ENCODE data around the gene YDJC.
"Not testable (repeated sequence)": the region's sequence is repeated elsewhere in the genome, so short reads cannot be mapped to it uniquely, and the experiment has no call there.

The YDJC gene

DNA sequence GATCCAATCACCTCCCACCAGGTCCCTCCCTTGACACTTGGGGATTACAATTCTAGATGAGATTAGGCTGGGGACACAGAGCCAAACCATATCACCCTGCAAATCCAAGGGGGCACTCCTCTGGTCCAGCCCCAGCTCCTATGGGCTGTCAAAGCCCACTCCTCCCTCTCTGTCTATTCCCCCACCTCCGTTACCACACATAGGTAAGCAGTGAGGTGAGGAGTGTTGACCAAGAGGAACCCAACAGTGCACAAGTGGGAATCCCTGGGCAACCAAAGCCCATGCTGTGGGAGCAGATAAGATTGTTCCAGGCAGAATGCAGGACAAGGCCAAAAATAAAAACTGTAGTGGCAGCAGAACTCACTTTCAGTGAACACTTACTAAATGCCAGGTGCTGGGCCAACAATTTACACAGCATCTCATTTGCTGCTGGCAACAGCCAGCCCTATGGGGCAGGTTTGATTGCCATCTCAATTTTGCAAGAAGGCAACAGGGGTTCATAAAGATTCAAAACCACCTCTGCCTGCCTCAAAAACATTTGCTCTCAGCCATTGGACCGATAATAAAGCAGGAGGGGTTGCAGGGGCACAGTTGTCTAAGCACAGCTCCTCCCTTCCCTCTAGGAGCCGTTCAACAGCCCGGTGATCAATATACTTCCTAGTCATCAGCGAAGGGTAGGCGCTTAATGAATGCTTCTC lies 21.1 kb upstream of the YDJC start:
- DNase-seq = peak in 1 of 2 experiments; percentile 18

DNA sequence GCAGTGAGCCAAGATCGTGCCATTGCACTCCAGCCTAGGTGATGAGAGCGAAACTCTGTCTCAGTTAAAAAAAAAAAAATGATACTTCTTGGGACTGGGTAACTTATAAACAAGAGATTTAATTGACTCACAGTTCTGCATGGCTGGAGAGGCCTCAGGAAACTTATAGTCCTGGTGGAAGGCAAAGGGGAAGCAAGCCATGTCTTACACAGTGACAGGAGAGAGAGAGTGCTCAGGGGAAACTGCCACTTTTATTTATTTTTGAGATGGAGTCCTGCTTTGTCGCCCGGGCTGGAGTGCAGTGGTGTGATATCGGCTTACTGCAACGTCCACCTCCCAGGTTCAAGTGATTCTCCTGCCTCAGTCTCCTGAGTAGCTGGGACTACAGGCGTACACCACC lies 20.5 kb upstream of the YDJC start:
- no peak for DNase-seq

DNA sequence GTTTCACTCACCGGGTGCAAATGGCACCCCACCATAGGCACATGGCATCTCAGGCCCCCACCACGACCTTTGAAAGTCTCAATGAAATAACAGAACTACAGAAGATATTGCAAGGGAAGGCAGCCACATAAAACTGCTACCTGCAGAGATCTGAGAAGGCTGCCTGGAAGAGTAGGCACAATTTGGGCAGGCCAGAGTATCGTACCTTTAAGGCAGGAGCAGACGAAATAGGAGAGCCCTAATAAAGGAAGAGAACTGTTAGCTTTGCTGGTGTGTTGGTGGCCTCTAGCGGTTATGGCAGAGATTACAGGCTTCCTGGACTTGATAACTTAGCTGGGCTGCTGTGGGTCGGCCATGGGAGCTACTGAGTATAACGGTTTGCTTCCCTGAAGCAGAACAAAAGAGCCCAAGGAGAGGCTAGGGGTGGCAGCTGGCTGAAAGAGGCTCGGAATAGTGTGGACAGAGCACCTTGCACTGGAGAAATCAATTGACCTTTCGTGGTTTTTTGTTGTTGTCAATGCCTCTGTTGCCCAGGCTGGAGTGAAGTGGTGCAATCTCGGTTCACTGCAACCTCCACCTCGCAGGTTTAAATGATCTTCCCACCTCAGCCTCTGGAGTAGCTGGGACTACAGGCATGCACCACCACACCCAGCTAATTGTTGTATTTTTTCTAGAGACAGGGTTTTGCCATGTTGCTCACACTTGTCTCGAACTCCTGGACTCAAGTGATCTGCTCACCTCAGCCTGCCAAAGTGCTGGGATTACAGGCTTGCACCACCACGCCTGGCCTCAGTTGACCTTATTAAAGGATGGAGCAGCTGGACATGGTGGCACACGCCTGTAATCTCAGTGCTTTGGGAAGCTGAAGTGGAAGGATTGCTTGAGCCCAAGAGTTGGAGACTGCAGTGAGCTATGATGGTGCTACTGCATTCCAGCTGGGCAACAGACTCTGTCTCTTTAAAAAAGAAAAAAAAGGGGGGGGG lies 17.1 kb upstream of the YDJC start:
- peak; percentile 84 to 87 for DNase-seq

DNA sequence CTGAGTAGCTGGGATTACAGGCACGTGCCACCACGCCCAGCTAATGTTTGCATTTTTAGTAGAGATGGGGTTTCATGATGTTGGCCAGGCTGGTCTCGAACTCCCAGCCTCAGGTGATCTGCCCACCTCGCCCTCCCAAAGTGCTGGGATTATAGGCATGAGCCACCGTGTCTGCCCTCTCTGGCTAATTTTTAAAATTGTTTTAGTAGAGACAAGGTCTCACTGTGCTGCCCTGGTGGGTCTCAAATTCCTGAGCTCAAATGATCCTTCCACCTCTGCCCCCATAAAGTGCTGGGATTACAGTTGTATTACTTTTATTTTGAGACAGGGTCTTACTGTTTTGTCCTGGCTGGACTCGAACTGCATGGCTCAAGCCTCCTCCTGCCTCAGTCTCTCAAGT lies 15.7 kb upstream of the YDJC start:
- not testable (repeated sequence) for DNase-seq

DNA sequence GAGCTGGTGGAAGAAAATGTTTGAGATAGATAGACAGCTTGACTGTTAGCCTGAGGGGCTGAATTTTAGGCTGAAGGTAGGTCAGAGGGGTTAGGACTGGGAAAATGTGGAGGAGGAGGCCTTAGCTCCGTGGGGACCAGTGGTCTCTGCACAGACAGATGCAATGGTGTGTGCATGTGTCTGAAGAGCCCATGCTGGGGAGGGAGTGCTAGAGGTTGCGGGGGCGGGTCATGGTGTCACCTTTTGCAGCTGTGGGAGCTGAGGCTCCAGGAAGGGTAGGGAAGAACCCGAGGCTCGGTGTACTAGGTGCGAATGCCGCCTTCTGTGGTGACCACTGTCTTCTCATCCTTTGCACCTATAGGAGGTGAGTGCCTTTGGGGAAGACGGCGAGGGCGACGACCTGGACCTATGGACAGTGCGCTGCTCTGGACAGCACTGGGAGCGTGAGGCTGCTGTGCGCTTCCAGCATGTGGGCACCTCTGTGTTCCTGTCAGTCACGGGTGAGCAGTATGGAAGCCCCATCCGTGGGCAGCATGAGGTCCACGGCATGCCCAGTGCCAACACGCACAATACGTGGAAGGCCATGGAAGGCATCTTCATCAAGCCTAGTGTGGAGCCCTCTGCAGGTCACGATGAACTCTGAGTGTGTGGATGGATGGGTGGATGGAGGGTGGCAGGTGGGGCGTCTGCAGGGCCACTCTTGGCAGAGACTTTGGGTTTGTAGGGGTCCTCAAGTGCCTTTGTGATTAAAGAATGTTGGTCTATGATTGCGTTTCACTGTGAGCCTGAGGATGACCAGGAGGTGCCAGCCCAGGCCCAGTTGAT lies 13.9 kb upstream of the YDJC start:
- no peak for DNase-seq

DNA sequence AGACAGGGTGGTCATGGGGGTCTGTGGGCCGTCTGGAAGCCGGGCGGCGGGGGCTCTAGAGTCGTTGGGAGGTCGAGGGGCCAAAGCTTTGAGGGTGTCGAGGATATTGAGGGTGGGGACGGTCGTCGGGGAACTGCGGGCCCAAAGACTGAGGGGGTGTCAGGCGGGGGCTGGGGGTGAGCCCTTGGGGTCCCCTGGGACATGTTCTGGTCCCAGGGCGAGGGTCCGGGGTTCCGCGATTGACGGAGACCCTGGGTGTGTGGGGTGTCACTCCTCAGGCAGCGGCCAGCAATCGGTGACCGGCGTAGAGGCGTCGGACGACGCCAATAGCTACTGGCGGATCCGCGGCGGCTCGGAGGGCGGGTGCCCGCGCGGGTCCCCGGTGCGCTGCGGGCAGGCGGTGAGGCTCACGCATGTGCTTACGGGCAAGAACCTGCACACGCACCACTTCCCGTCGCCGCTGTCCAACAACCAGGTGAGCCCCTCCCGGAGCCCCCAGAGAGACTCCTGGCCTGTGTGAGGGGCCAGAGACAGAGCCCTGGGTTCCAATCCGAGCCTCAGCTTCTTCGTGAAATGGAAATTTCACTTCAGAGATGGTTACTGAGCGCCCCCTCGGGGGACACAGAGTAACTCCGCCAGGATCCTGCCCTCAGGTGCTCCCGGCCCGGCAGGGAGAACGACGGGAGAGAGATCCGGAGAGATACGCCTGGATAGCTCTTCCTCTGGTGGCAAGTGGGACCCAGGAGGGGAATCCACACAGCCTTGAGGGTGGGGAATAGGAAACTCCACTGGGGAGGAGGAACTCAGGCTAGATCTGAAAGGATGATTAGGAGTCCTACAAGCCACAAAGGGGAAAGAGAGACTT lies 13.0 kb upstream of the YDJC start:
- peak; percentile 61 to 78 for DNase-seq

DNA sequence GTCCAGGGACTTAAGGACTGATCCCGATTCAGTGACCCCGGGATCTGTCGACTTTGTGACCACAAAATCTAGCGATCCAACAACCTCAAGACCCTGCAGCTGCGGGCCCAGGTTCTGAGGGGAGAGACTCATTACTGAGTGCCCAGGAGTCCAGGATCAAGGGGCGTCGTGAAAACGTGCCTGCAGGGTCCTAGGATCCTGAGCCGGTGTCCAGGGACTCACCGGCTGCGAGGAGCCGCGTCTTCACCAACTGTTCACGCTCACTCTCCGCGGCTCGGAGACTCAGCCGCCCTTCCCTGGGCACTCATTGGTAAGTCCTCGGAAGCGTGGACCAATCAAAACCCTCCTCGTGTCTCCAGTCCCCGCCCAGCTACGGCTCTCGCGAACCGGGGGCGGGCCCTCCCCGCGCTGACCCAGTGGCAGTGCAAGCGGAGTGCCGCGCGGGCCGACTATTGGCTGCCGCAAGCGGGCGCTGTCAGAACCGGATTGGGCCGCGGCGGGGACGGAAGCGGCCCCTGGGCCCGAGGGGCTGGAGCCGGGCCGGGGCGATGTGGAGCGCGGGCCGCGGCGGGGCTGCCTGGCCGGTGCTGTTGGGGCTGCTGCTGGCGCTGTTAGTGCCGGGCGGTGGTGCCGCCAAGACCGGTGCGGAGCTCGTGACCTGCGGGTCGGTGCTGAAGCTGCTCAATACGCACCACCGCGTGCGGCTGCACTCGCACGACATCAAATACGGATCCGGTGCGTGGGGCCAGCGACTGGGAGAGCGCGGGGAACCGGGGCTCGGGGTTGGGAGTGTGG lies 12.2 kb upstream of the YDJC start, which contains the start of gene SDF2L1:
SDF2L1 (plus strand) TSS at position 514 of the 795 bp plus-strand sequence; CDS start at position 549, 35 bp downstream.
- peak; percentile 96 to 100 for DNase-seq

DNA sequence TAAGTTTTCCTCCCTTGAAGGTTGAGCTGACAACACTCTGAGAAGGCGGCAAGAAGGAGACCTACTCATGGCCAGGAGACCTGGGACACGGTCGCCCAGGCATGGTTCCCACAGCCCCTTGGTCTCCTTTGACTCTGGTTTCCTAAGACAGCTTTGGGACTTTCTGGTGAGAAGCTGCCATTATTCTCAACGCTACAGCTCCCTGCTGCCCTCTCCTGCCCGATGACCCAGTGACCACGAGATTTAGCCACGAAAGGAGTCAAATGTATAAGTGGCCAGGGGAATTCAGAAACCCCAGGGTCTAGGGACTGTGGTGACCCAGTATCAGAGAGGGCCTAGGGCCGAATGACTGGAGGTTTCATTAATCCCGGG lies 11.6 kb upstream of the YDJC start:
- DNase-seq = no peak

DNA sequence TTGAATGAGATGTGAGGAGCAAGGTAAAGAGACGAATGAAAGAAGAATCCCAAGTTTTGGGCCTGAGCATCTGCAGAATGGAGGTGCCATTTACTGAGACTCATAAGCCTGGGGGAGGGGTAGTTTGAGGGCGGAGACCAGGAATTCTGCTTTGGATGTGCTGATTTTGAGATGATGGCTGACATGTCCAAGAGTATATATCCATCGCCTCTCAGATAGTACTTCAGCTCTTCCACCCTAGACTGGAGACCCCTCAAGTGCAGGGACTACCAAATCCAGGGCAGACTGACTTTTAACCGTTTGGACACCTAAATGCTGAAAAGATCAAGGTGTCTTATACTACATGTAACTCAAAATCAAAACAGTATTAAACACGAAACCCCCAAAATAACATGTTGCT lies 11.0 kb upstream of the YDJC start:
- DNase-seq = no peak

DNA sequence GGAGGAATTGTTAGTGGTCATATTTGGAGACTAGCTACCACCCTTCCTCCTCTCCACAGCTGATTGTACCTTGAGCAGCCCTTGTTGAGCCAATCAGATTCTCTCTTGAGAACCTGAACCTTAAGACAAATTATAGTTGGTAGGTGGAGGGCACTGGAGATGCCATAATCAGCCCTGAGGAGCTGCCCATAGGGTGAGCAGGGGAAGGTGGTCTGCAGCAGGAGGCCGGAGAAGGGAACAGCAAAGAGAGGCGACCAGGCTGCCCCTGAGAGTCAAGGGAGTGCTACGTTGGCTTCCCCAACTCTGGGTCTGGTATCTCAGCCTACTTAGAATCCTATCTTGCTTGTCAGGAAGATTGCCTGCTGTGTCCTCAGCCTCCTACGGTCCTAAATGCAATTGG lies 9.5 kb upstream of the YDJC start:
- no peak for DNase-seq

DNA sequence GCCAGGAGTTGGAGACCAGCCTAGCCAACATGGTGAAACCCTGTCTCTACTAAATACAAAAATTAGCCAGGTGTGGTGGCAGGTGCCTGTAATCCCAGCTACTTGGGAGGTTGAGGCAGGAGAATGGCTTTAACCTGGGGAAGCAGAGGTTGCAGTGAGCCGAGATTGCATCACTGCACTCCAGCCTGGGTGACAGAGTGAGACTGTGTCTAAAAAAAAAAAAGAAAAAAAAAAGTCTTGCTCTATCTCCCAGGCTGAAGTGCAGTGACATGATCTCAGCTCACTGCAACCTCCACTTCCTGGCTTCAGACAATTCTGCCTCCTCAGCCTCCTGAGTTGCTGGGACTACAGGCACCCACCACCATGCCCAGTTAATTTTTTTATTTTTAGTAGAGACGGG lies 7.6 kb upstream of the YDJC start:
- not testable (repeated sequence) for DNase-seq

DNA sequence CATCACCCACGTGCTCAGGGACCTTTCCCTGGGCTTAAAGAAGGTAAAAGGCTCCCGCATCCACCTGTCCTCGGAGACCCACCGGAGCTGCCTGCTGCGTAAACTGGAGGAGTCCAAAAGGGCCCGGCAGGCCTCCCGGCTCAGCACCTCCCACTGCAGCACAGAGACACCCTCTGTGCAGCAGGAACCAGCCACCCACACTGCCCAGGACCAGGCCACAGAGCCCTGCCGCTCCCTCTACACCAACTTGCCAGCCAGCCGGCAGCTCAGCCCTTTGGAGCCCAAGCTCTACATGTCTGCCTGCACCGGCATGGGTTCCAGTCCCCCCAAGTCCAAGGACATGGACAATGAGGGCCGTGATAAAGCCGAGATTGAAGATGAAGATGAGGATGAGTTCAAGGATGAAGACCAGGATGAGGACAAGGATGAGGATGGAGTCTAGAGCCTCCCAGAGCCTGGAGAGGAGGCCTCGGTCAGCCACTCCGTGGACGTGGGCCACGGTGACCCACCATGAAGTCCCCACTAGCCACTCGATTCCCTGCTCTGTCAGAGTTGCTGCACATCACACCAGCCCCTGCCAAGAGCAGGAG lies 6.9 kb upstream of the YDJC start:
- DNase-seq = no peak

DNA sequence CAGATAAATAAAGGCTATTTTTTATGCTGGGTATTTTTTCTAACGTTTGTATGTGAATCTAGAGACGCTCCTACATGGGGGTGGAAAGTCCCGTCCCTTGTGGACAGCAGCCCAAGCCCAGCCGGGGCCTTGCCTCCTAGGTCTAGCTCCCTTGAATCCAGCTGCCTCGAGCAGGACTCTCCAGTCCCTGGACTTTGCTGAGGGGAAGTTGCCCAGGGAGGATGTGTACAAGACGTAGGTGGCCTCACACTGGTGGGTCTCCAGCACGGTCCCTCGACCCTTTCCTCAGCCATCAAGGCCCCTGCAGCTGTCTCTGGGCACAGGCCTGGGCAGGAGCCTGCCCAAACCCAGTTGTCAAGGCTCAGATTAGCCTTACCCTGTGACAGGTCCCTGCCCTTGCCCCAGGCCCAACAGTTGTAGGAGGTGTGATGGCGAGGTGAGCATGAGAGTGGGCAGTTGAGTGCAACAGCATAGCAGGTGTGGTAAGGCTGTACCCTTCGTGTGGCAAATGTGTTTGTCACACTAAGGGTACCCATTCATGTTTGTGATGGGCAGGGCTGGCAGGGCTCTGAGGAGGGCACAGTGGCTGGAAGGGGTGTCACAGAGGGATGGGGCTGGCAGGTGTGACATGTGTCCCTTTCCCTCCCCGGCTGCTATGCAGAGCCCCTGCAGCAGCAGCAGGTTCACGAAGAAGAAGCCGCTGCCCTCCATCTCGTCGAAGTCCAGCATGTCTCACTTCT lies 6.1 kb upstream of the YDJC start:
- DNase-seq = no peak

DNA sequence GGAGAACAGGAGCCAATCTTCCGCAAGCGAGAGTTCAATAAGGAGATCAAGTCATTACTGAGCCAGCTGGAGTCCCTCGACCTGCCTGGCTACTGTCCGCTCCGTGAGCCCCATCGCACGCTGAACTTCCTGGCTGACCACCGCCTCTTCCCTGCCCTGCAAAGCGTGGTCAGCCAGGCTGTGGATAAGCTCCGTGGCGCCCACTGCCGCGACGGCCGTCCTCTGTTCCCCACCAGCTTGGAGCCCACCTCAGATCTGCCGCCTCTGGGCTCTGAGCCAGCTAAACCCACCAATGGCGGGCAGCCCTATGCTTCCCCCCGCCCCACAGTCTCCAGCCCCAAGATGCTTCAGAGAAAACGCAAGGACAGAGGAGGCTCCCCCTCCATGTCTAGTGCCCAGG lies 5.0 kb upstream of the YDJC start:
- DNase-seq = no peak

DNA sequence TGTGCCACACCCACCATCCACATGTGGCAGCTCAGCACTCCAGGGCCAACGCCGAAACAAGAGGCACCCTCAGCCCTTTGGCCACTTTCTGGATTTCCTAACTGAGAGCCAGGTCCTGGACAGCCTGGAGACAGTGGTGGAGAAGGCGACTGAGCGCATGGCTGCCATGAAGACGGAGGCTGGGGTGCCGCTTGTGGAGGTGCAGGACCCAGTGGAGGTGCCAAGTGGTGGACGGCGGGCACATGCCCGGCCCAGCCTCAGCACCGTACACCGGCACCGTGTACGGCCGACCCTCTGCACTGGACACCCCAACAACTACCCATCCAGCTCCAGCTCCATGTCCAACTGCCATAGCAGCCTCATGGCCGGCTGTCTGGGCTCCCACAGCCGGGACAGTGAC lies 4.3 kb upstream of the YDJC start:
- no peak for DNase-seq

DNA sequence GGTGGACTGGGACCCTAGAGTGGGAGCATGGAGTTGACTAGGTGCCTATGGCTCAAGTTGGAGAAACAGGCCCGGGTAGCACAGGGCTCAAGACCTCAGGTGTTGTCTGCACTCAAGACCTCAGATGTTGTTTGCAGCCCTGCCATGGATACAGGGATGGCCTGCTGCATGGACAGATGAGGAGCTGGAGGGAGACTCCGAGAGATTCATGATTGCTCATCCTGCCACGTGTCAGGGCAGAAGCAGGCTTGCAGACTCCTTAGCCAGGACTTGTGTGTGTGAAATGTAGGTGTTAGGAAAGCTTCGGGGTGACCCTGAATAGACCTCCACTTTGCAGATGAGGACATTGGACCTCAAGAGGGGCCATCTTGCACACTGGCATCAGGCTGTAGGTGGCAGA lies 3.7 kb upstream of the YDJC start:
- no peak for DNase-seq

DNA sequence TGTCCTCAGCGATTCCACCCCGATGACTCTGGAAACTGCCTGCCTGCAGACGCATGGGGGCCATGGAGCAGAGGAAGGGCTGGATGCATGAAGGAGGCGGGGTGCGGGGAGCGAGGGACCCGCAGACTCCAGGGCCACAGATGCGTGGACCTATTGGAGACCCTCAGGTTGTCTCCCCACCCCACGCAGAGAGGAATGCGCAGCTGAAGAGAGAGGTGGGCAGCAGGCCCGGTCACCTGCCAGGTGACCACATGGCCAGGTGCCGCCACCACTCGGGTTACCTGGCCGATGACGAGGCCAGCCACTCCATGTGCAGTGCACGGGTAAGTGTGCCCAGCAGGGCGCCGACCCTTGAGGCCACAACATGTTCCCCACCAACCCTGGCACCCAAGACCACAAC lies 3.1 kb upstream of the YDJC start:
- DNase-seq = no peak

DNA sequence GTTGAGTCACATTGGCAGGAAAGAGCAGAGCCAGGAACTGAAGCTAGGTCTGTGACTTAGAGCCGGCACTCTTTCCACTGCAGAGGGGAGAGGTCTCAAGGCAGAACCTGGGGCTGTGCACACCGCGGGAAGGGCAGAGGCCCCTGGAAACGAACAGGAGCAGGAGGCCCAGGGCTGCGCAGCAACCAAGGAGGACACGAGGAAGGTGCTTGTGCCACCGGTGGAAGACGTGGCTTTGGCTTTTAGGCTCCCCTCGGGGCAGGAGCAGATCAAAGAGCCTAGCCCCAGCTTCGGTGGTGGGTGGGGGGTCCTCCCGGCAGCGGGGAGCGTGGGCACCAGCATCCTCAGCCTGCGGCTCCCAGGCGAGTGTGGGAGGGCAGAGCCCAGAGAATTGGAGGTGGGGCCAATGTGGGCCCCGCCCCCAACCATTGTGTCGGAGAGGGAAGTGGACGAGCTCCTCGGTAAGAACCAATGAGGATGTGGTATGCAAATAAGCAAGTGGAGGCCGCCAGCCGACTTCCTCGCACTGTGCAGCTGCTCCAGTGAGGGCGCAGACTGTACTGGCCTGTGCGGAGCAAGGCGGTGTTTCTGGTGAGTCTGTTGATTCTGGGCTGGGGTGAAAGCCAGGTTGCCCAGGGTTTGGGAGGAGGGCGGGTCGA lies 2.5 kb upstream of the YDJC start, which contains the start of gene CCDC116:
CCDC116 (plus strand) TSS at position 524 of the 659 bp plus-strand sequence. CDS start 422 bp downstream, outside the sequence.
- DNase-seq = peak in 1 of 2 experiments; percentile 23

DNA sequence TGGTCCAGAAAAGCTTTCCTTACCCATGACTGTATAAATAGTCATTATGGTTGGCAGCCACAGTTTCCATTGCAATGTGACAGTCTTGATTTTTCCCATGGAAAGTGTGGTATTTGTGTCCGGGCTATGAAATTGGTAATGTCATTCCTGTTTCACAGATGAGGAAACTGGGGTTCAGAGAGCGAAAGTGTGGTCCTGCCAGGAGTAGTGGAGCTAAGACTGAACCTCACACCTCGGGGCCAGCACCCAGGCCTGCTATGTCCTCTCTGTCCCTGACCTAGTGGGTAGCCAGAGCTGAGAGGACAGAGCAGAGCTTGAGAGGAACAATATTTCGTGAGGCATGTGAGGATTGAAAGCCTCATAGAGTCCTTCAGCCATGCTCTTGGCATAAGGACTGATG lies 1.2 kb upstream of the YDJC start:
- DNase-seq = no peak
